Muscle layer of duodenum (tissue), 2 donors: ENCODE results near the gene KBTBD6.

Experiments used
- H3K27ac ChIP-seq: one replicate; pipeline ENCODE4 v1.7.0; 2013; ENCODE audit warnings: mild to moderate bottlenecking, low read length
- H3K27me3 ChIP-seq: one replicate; pipeline ENCODE4 v1.7.0; 2013; ENCODE audit warnings: low read depth, mild to moderate bottlenecking, control low read depth, low read length
- H3K36me3 ChIP-seq, 2 donors: one replicate each; pipeline ENCODE4 v1.7.0; 2013; ENCODE audit warnings: low read length in 2 of 2, control low read depth in 1 of 2, mild to moderate bottlenecking in 1 of 2; ENCODE audit not compliant: insufficient read depth in 2 of 2, control insufficient read depth in 1 of 2
- H3K4me1 ChIP-seq, 2 donors: one replicate each; pipeline ENCODE4 v1.7.0; 2013; ENCODE audit warnings: low read length in 2 of 2, mild to moderate bottlenecking in 2 of 2, control low read depth in 1 of 2, moderate library complexity in 1 of 2; ENCODE audit not compliant: insufficient read depth in 2 of 2, control insufficient read depth in 1 of 2
- H3K4me3 ChIP-seq, 2 donors: one replicate each; pipeline ENCODE4 v1.7.0; 2013; ENCODE audit warnings: low read length in 2 of 2, low read depth in 1 of 2, mild to moderate bottlenecking in 1 of 2
- H3K9me3 ChIP-seq, 2 donors: one replicate each; pipeline ENCODE4 v1.7.0; 2013; ENCODE audit warnings: low read length in 2 of 2, control low read depth in 1 of 2, mild to moderate bottlenecking in 1 of 2; ENCODE audit not compliant: control insufficient read depth in 1 of 2
- donor health status: healthy.

The KBTBD6 gene

DNA sequence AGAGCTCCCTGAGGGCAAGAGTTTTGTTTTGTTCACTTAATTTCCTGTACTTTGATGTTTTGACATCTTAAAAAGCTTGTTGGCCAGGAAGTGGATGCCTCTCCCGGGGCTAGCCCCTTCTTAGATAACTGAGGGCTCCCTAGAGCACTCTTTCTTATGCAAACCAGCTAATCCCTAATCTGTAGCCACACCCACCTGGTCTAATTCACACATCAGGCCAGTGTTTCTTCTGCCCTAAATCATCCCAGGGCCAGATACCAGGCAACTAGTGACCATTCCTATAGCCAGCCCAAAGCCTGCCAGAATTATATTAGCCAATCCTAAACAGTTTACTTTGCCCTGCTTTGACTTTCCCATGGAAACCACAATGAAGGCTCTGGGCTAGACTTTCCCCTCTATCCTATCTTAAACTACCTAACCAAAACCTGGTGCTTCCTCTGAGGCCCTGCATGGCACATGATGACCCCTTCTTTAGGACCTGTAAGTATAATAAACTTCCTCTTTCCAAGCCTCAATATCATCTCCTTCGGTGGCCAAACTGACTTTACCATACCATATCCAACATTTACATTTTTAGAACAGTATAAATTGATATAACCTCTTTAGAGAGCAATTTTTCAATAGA lies 46.5 kb downstream of the KBTBD6 start:
- Histone ChIP-seq H3K36me3 (peaks cover 13 to 21% of the 10 kb centered on the region in 2 donors), H3K27me3 (no peaks in the 10 kb centered on the region), H3K9me3 (no peaks in the 10 kb centered on the region), H3K4me1 (no peaks in the 10 kb centered on the region), H3K4me3 (no peak overlapping the region), H3K27ac (no peak overlapping the region)

DNA sequence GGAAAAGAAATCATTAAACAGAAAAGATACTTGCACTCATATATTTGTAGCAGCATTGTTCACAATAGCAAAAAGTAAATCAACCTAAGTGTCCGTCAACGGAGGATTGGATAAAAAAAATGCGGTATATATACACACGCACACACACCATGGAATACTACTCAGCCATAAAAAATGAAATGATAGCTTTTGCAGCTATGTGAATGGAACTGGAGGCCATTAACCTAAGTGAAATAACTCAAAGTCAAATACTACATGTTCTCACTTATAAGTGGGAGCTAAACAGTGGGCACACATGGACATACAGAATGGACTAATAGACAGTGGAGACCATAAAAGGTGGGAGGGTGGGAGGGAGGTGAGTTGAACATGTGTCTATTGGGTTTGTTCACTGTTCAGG lies 52.9 kb downstream of the KBTBD6 start:
- Histone ChIP-seq H3K4me1 (no peaks in the 10 kb centered on the region), H3K27me3 (no peaks in the 10 kb centered on the region), H3K27ac (no peak overlapping the region), H3K4me3 (no peak overlapping the region), H3K9me3 (no peaks in the 10 kb centered on the region), H3K36me3 (peaks cover 27 to 49% of the 10 kb centered on the region in 2 donors)
